Loucy (cell line): ENCODE measurements around the gene NAXE.

Source experiments
- H2AFZ ChIP-seq: fragments of 200-600 bp; sonication (generic); 2 replicates; pipeline ENCODE4 v1.6.0; 2016; ENCODE audit warnings: antibody characterized with exemption, mild to moderate bottlenecking, low read length, moderate library complexity
- H3F3A ChIP-seq: fragments of 200-600 bp; 2 replicates; pipeline ENCODE4 v1.6.0; 2016; ENCODE audit warnings: antibody characterized with exemption, low read depth, mild to moderate bottlenecking
- H3K27me3 ChIP-seq: fragments of 200-600 bp; sonication (generic); 2 replicates; pipeline ENCODE4 v1.6.1; 2014; ENCODE audit warnings: low read length, mild to moderate bottlenecking; ENCODE audit not compliant: insufficient read depth, poor library complexity, severe bottlenecking
- H3K36me3 ChIP-seq: fragments of 200-600 bp; sonication (generic); 2 replicates; pipeline ENCODE4 v1.6.1; 2016; ENCODE audit warnings: low read length; ENCODE audit not compliant: insufficient read depth
- H3K4me1 ChIP-seq: fragments of 200-600 bp; sonication (generic); 2 replicates; pipeline ENCODE4 v1.5.1; 2014; ENCODE audit warnings: low read length, mild to moderate bottlenecking; ENCODE audit not compliant: insufficient read depth, poor library complexity, severe bottlenecking
- H3K4me2 ChIP-seq: fragments of 200-600 bp; sonication (generic); 2 replicates; pipeline ENCODE4 v1.6.0; 2014; ENCODE audit warnings: antibody characterized with exemption, low read length, low read depth, mild to moderate bottlenecking; ENCODE audit not compliant: poor library complexity, severe bottlenecking
- H3K4me3 ChIP-seq: fragments of 200-600 bp; sonication (generic); 2 replicates; pipeline ENCODE4 v1.5.1; 2014; ENCODE audit warnings: low read length, mild to moderate bottlenecking, mixed read lengths; ENCODE audit not compliant: poor library complexity, severe bottlenecking
- H3K79me2 ChIP-seq: fragments of 200-600 bp; sonication (generic); 2 replicates; pipeline ENCODE4 v1.6.1; 2014; ENCODE audit warnings: low read length; ENCODE audit not compliant: insufficient read depth
- H3K9ac ChIP-seq: fragments of 200-600 bp; sonication (generic); 2 replicates; pipeline ENCODE4 v1.6.0; 2014; ENCODE audit warnings: mild to moderate bottlenecking, low read depth, low read length, moderate library complexity; ENCODE audit not compliant: poor library complexity, severe bottlenecking
- H3K9me2 ChIP-seq: fragments of 200-600 bp; sonication (generic); replicated peaks from 2 replicates; pipeline ENCODE4 v1.6.1; 2016; ENCODE audit warnings: low read depth, low read length, mixed read lengths
- H3K9me3 ChIP-seq: fragments of 200-600 bp; sonication (generic); 2 replicates; pipeline ENCODE4 v1.6.1; 2014; ENCODE audit warnings: mild to moderate bottlenecking, antibody characterized with exemption, low read length, low read depth; ENCODE audit not compliant: insufficient read depth
- H4K20me1 ChIP-seq: fragments of 200-600 bp; sonication (generic); 2 replicates; pipeline ENCODE4 v1.6.0; 2014; ENCODE audit warnings: antibody characterized with exemption, low read length, mild to moderate bottlenecking; ENCODE audit not compliant: insufficient read depth, poor library complexity, severe bottlenecking
- EZH2phosphoT487 ChIP-seq: fragments of 200-600 bp; IDR thresholded peaks from 2 replicates; pipeline ENCODE4 v1.6.1; 2018; ENCODE audit warnings: antibody characterized with exemption, mild to moderate bottlenecking, moderate library complexity, borderline replicate concordance
- TF ChIP-seq, protein P1 (sequence below): fragments of 200-600 bp; sonication (generic); conservative IDR thresholded peaks from 2 replicates; pipeline ENCODE4 v1.5.1; 2014; ENCODE audit warnings: mild to moderate bottlenecking, antibody characterized with exemption, low read length

Gene NAXE

GRCh38 chr1:156616463-156616862 lies 24.9 kb downstream of the NAXE start:
- no peaks in the 10 kb centered on the region for H4K20me1 ChIP-seq
- H3K9ac ChIP-seq = no peak overlapping the region
- no peaks in the 10 kb centered on the region for H3K79me2 ChIP-seq
- no peak overlapping the region for H3K4me3 ChIP-seq
- no peak overlapping the region for H2AFZ ChIP-seq
- no peaks in the 10 kb centered on the region for H3F3A ChIP-seq
- H3K9me2 ChIP-seq = no peaks in the 10 kb centered on the region
- H3K27me3 ChIP-seq = no peaks in the 10 kb centered on the region
- TF ChIP-seq EZH2phosphoT487 = no peak
- TF ChIP-seq, protein P1, sequence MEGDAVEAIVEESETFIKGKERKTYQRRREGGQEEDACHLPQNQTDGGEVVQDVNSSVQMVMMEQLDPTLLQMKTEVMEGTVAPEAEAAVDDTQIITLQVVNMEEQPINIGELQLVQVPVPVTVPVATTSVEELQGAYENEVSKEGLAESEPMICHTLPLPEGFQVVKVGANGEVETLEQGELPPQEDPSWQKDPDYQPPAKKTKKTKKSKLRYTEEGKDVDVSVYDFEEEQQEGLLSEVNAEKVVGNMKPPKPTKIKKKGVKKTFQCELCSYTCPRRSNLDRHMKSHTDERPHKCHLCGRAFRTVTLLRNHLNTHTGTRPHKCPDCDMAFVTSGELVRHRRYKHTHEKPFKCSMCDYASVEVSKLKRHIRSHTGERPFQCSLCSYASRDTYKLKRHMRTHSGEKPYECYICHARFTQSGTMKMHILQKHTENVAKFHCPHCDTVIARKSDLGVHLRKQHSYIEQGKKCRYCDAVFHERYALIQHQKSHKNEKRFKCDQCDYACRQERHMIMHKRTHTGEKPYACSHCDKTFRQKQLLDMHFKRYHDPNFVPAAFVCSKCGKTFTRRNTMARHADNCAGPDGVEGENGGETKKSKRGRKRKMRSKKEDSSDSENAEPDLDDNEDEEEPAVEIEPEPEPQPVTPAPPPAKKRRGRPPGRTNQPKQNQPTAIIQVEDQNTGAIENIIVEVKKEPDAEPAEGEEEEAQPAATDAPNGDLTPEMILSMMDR = no peak
- H3K9me3 ChIP-seq = no peaks in the 10 kb centered on the region
- no peak overlapping the region for H3K4me2 ChIP-seq
- no peaks in the 10 kb centered on the region for H3K36me3 ChIP-seq
- peaks cover 8% of the 10 kb centered on the region for H3K4me1 ChIP-seq

DNA sequence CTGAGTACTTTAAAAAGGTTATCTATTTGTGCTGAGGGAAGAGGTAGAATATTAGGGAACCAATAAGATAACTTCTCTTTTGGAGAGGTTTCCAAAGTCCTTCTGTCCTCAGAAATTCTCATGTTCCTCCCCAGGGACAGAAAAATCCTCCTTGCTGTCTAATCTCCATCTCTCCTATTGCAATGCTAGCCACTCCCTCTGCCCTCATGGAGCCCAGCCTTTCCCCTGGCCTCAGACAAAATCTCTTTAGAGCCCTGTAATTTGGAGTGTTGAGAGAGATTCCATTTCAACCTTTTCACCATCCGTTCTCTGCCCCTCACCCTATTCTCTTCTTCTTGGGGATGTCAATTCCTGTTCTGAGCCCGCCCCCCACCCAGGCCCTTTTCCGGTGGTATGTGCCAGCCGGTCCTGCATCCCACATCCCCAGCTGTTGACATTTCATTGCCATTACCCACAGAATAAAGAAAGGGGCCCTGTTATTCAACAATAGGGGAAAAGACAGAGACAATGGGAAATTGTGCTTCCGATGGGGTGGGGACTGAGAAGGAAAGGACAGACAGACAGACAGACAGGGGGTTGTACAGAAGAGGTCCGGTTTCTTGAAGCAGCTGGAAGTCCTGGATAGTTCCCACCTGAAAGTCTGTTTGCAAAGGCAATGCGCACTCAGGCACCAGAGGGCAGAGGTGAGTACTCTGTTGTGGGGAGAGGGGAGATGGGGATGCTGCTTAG lies 27.4 kb downstream of the NAXE start, which contains the start of gene HAPLN2:
TSS of gene HAPLN2 (plus strand) at position 563 of the 729 bp plus-strand sequence. CDS start 4,076 bp downstream, outside the sequence.
- Histone ChIP-seq H3K4me2 (peak within 1 kb of the TSS; percentile 44), H3K4me1 (peaks cover 4% of the 10 kb centered on the region), H3K9me3 (no peaks in the 10 kb centered on the region), H3K4me3 (no peak within 1 kb of the TSS), H2AFZ (no peak within 1 kb of the TSS), H3K36me3 (no peaks in the 10 kb centered on the region), H4K20me1 (no peaks in the 10 kb centered on the region), H3K9ac (no peak within 1 kb of the TSS), H3F3A (no peaks in the 10 kb centered on the region), H3K79me2 (no peaks in the 10 kb centered on the region), H3K9me2 (no peaks in the 10 kb centered on the region), H3K27me3 (no peaks in the 10 kb centered on the region)
- TF ChIP-seq, protein P1 = peak; percentile 73
- TF ChIP-seq EZH2phosphoT487 = no peak

DNA sequence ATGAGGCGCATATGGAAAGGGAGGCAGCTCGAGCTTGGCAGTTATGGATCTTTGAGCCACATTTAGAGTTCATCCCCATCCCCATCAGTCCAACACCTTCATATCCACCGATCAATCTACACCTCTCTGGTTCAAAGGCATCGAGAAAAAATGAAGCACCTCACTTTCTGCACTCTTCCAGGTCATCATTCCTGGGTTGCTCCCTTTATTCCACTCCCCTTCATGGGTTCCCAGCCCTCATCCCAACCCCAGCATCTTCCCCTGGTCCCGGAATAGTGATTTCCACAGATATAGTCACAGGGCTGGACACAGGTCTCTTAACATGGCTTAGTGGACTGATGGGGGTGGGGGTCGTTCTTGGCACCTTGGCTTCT lies 28.0 kb downstream of the NAXE start:
- Histone ChIP-seq H4K20me1 (no peaks in the 10 kb centered on the region), H2AFZ (no peak overlapping the region), H3K4me3 (no peak overlapping the region), H3K36me3 (no peaks in the 10 kb centered on the region), H3F3A (no peaks in the 10 kb centered on the region), H3K27me3 (no peaks in the 10 kb centered on the region), H3K79me2 (no peaks in the 10 kb centered on the region), H3K9me3 (no peaks in the 10 kb centered on the region), H3K4me2 (no peak overlapping the region), H3K9ac (no peak overlapping the region), H3K4me1 (peaks cover 4% of the 10 kb centered on the region), H3K9me2 (no peaks in the 10 kb centered on the region)
- TF ChIP-seq, protein P1 = no peak; the same call in 1 of the 2 replicates
- no peak for TF ChIP-seq EZH2phosphoT487
